Stimulated activated CD8-positive, alpha-beta memory T cell treated with anti-CD3 and anti-CD28 coated beads, Interleukin-7, amount 100 ng/mL, for 24 hours (primary cell): Measurements from ENCODE around the gene SRD5A1.

Experiments
- DNase-seq: peaks from one replicate; pipeline ENCODE4 v3.0.0-alpha.2; 2020; ENCODE audit warnings: low read depth

The SRD5A1 gene, protein sequence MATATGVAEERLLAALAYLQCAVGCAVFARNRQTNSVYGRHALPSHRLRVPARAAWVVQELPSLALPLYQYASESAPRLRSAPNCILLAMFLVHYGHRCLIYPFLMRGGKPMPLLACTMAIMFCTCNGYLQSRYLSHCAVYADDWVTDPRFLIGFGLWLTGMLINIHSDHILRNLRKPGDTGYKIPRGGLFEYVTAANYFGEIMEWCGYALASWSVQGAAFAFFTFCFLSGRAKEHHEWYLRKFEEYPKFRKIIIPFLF

DNA sequence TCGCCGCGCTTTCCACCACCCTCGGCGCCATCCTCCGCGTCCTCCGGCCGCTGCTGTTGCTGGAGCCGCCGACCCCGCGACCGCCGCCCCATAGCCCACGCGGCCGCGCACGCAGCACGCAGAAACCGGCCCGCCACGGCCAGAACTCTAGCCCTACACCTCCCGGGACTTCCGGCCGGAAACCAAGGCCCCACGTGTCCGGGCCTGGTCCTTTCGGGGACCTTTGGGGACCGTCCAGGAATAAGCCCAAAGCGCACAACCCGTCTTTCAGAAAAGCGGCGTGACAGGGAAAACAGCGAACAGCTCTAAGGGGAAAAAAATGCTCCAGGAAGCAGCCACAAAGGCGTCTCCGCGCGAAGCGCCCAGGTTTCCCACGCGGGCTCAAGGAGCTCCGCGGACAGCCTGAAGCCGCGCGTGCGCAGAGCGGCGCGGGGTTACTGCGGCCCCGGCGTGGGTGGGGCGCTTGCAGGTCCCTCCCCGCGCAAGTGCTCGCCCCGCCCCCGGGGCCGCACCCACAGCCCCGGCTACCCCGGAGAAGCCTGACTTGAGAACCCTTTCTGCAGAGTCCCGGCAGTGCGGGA, at the start of gene SRD5A1, which contains the start of gene NSUN2:
TSS of gene SRD5A1 (plus strand) at position 553 of the 581 bp plus-strand sequence. CDS start 137 bp downstream, outside the sequence.
TSS of gene NSUN2 (minus strand) at position 157 of the 581 bp plus-strand sequence. CDS start at position 92, 65 bp downstream.
- peak; percentile 83 for DNase-seq

DNA sequence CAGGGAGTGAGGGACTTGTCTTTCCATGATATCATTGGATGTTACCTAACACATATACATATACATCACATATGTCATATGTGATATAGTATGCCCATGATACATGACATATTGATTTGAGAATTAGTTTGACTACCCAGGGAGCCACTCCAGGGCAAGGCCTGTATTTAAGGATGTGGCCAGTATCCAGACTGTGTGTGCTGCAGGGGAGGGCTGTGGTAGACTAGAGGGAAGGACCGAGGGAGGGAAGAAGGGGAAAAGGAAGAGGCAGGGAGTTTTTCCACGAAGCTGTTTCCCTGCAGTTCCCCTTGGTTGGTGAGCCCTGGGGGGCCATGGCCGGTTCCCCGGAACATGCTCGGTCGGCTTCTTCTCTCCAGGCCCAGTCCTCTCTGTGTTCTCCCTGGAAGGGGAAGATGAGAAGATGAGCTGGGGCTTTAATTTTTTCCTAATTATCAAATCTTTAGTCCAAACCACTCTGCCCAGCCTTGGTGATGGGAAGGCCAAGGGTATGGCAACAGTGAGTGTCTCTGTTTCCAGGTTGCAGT, 49.1 kb upstream of the SRD5A1 start:
- no peak for DNase-seq

DNA sequence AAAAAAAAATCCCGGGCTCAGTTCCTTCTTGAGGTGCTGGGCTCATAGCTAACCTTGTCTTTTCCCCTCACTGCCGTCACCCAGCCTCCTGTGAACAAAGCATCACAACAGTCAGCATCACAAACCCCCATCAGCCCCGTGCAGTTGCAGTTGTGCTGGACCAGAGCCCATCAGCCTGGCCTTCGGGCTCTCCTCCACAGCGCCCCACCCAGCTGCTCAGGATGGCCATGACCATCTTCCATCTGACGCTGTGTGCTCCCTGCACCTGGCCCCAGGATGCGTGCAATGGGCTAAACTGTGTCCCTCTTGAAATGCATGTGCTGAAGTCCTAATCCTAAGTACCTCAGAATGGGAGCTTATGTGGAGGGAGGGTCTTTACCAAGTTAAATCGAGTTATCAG, 48.5 kb upstream of the SRD5A1 start:
- DNase-seq = no peak

DNA sequence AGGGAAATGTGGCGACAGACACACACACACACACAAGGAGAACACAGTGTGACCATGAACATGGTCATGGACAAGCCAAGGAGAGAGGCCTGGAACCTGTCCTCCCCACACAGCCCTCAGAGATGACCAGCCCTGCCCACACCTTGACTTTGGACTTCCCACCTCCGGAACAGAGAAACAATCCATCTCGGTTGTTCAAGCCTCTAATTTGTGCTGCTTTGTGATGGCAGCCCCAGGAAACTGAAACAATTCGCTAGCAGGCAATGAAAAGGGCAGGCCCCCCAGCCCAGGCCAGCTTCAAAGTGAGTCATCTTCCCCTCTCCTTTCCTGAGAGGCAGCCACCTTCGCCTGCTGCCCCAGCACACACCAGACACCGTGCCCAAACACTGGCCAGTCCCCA, 48.1 kb upstream of the SRD5A1 start:
- no peak for DNase-seq

DNA sequence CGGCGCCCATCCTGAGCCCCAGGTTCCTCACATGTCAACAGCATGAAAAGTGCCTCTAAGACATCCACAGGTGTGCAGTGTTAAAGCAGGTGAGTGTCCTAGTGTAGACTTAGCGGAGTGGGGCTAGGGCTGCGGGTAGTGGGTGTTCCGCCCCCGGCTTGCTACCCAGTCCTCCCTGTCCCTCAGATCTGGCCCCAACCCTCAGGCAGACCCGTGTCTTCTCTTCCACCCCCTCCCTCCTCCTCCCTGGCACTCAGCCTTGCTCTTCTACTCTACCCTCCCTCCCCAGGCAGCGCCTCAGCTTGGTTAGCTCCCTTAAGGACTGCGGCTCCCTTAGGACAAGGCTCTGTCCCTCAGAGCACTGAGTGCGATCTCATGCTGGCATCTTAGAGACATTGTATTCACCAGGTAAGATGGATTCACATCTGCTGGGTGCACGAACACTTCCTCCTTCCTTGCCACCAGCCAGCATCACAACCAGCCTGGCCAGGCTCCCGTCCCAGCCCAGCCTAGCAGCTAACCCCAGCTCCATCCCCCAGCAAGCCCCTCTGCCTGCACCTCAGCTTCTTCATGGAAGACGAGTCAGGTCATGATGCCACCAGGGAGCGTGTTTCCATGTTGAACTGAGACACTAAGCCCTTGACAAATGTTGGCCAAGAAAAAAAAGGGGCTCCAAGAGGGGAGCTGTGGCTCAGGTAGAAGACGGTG, 47.1 kb upstream of the SRD5A1 start:
- DNase-seq = no peak

DNA sequence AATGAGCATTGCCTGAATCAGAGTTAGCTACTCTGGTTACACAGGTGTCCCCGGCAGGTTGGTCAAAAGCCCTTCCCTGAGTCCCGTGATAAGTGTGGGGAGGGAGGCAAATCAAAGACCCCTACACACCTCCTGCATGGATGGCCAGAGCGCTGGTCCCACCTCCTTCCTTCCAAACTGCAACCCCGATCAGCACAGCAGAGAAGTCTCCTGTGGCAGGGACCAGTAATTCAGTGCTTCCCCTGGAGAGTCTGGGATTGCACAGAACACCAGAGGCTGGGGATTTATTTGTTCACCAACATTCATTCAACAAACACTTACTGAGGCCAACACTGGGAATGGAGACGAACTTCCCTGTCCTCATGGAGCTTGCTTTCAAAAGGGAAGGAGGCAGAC, 46.6 kb upstream of the SRD5A1 start:
- DNase-seq = no peak

DNA sequence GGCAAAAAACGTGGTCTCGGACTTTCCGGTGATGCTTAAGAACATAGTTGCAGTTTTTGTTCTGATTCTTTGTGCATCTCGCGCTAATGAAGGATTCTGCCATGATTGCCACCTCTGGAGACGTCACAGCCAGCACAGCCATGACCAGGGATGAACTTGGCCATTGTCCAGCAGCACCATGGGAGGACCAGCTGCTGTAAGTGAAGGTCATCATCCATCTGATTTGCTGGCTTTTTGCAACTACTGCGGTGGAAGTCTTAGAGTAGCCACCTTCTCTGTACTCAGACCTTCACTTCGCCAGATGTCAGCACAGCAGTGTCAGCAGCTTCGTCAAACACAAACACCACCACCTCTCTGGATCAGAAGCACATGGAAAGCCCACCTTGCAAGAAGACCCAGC, 46.1 kb upstream of the SRD5A1 start:
- DNase-seq = no peak

DNA sequence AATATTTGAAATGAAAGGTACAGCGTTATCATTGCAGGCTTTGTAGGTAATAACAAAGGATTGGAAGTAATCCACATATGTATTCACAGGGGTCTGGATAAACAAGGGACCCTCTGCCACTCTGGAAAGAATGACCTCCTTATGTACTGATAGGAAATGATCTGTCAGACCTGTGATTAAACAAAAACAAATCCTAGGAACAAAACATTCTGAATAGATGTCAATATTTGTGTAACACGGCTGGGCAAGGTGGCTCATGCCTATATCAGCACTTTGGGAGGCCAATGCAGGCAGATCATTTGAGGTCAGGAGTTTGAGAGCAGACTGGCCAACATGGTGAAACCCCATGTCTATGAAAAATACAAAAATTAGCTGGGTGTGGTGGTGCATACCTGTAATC, 42.7 kb upstream of the SRD5A1 start:
- no peak for DNase-seq

DNA sequence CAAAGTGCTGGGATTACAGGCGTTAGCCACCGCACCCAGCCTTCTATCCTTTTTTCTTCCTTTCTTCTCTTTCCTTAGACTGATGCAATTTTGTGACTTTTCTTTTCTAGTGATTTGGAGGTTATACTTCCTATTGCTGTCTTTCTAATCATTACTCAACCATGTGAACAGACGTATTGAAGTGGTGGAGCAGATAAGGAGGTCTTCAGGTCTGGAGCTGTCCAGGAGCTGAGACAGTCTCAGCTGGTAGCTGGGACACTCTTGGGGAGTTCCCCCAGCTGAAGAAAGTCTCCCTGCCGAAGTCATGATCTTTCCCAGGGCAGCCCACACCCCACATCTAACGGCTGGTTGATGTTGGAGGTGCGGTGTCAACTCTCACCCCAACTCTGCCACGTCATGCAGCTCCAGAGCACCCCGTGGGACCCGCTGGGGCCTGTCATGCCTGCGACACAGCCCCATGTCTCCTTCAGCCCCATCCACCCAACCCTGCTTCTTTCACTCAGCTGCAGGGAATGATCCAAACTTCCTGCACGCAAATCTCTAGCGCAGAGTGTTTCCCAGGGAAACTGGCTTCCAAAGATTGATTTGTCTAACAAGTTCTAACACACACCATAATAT, 41.5 kb upstream of the SRD5A1 start:
- DNase-seq = no peak

DNA sequence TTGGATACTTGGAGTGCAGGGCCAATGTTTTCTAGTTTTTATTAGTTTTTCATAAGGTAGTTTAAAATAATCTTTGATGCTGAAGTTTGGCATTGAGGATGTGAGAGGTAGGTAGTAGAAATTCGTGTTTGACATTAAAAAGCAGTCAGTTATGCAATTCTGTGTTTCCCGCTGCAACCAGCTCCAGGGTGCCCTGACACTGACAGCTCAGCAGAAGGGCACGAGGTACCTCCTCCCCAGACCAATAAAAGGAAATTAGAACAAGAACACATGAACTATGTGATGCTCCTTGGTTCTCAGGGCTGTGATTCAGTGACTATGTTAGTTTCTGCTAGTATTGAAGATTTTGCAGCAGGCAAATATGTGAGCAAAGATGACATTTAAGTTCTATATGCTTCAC, 40.6 kb upstream of the SRD5A1 start:
- DNase-seq = no peak

DNA sequence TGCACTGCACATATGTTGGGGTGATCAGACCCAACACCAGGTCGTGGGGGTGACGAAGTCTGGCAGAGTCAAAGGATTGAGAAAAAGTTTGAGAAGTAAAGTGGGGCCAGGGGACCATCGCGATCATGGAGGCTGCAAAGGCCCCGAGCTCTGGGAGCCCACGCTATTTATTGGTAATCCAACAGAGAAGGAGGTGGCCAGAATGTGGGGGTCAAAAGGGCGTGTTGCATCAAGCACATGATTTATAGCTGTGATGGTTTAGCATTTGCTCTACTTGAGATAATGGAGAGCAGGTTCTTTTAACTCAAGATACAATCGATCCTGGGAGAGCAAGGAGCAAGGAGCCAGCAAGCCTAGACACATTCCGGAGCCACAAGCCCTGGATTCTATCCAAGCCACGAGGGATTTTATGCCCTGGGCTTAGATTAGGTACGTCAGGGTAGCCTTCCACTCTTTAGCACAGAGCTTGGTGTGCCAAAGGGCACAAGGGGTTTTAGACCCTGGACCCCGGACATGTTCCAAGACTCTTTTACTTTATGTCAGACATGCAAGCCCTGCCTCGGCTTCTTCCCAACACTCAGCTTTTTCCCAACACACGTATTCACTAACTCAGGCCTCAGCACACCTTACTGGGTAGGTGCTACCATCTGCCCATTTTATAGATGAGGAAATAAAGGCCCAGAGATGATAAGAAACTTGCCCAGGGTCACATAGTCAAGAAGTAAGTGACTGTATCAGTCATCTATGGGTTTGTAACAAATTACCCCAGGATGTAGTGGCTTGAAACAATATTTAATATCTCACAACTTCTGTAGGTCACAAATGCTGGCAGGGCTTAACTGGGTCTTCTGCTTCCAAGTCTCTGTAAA, 39.9 kb upstream of the SRD5A1 start:
- DNase-seq = no peak

DNA sequence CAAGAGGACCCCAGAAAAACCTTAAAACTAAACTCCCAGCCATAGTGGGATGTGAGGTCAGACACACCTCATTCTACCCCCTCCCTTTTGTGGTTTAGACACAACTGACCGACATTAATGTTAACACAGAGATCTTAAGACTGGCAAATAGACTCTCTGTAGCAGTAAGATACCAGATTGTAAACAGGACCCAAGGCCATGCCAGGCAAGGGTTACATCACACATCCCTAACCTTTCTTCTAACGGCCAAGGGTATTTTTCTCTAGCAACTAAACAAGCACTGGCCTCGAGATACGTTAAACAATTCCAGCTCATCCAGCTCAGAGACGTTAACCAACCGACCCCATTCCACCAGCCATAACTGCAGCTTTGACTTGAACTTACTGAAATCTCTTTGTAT, 39.2 kb upstream of the SRD5A1 start:
- DNase-seq = no peak

DNA sequence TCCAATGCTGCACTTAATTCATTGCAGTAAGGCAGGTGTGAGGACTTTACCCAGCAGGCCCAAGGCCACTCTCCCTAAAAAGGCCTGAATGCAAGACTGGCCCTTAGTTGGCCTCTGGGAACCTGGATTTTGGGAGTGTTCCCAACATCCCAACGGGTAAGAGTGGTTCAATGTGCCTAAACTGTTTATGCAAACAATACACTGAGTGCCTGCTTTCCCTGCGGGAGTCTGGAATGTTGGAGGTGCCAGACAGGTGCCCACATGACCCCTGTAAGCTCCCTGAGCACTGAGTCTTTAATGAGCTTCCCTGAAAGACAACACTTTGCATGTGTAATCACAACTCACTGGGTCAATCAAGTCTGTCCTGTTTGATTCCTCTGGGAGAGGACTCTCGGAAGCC, 37.8 kb upstream of the SRD5A1 start:
- no peak for DNase-seq

DNA sequence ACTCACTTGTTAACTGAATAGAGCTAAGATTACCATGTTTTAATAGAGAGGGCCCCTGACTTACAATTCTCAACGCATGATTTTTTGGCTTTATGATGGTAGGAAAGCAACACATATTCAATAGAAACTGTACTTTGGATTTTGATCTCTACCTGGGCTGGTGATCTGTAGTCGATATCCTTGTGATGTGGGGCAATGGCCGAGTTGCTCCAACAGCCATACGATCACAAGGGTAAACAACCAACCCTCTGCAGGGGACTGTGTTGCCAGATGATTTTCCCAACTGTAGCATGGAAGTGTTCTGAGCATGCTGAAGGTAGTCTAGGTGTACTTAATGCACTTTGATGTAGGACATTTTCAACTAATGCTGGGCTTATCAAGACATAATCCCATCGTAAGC, 36.9 kb upstream of the SRD5A1 start:
- no peak for DNase-seq

DNA sequence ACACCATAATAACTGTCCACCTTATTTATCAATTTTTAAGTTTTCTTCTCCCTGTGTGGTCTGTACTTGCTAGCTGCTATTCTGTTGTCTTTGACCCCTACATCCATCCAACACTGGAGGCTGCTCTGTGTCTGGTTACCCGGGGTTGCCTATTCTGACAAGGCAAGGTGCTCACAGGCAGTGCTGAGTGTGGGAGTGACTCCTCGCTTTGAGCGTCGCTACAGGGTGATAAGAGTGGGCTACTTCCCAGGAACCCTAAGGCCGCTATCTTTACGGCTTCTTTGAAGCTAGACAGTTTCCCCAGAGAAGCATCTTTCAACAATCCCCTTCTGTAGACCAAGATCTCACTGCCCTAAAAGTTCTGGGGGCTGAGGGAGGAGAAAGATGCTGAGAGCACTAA, 35.7 kb upstream of the SRD5A1 start:
- no peak for DNase-seq

DNA sequence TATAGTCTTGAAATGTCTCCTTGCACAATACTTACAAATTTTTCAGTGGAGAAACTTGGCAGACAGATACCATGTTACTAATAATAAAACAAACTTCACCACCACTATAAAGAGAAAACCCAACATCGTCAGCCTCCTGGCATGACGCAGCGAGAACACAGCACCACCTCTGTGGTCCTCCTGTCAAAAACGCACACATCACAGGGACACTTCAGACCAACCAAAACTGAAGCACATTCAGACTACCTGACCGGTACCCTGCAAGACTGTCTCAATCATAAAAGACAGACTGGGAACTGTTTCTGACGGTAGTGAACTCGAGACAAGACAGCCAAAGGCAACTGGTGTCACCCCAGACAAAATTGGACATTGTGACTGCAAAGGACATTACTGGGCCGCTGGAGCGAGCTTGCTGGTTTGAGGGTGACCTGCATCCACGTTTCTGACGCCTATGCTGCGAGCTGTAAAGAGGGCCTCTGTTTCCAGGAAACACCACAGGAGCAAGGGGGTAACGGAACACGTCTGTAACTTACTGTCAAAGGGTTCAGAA, 34.8 kb upstream of the SRD5A1 start:
- DNase-seq = no peak

DNA sequence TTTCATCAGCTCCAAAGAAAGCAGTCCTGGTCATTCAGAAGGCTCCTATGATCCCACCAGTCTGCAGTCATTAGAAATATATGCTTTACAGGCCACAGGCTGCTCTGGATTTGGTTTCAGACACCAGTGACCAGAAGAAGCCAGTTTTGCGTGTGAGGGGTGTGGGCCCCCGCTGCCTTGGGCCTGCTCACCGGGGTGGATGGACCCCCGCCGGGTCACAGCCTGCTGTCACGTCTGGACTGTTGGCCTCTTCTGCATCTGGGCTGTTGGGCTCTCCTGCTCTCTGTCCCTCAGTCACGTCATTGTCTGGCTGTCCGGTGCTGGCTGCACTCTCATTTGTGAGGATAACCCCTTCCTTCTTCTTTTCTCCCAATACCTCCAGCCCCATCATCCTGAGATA, 33.5 kb upstream of the SRD5A1 start:
- no peak for DNase-seq

DNA sequence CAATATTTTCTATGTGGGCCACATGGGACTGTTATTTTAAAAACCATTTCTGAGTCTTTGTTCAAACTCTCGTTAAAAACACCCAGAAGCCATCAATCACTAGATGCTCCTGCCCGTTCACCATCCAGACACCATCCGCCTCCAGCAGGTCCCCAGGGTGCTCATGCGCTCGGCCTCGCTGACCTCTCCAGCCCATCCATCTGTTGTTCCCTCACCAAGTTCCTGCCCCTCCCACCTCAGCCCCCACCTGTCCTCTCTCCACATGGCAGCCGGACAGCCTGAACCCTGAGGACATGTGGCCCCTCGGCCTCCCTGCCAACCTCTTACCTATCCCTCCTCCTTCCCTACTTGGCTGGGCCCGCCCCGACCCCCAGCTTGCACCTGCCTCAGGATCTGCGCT, 32.0 kb upstream of the SRD5A1 start:
- DNase-seq = no peak

DNA sequence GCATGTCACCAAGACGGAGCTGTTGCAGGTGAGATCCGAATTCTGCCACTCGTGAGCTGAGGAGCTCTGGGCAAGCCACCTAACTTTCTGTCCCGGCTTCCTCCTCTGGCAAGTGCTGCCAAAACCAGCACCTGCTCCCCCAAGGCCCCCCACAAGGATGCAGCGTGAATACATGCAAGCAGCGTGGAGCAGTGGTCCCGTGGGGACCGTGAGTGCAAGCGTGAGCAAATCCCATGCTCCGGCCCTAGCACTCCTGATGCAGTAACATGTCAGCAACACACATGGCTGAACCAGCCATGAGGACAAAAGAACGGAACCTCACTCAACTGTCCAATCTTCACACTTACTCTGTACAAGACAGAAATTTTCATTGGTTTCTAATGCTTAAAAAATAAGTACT, 31.4 kb upstream of the SRD5A1 start:
- DNase-seq = no peak

DNA sequence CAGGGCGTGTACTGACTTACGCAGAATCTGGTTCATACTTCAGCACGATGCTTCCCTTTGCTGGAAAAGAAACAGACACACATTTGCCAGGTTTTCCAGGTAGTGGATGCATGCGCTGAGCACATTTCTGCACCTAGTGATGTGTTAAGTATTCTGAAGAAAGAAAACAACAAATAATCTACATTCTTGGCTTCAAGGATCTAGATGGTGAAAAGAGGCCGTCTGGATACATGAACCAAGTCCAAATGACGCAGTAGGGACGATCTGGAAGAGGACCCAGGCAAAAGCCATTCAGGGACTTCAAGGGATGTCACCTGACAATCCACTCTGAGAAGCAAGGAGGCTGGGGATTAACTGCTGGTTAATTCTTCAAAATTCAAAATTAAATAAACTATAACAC, 30.8 kb upstream of the SRD5A1 start:
- no peak for DNase-seq

DNA sequence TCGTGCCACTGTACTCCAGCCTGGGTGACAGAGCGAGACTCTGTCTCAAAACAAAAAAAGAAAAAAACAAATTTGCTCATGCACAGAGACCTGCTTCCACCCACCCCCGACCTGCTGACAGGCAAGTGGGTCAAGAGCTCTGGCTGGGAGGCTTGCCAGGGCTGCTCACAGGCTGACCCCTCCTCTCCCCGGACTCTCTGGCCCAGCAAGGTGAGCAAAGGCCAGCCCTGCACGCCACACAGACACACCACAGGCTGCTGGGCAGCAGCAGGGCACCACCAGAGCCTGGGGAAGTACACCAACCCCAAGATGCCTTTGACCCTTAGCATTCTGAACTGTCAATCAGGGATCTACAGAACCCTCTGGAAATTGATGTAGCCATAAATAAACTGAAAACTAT, 29.6 kb upstream of the SRD5A1 start:
- DNase-seq = no peak
